Measurements from ENCODE around the gene USP7. TPM values are rescaled to one million over a fixed set of nuclear protein-coding genes. Genes with fewer than 3 reads are reported as not detected.
A peak's percentile ranks its signal among the peaks of the same experiment; 100 is the strongest.

USP7 gene
- 100 to 1,000 TPM; 162 to 166 TPM for total RNA-seq

- Mint-ChIP-seq H3K27me3 (peaks cover 6% of the 10 kb centered on the region), H3K4me1 (peaks cover 41% of the 10 kb centered on the region), H3K4me3 (peak within 1 kb of the TSS; percentile 94), H3K36me3 (ENCODE audit: low read depth) (peaks cover 12% of the 10 kb centered on the region), H3K27ac (peak within 1 kb of the TSS; percentile 92), H3K9me3 (no peaks in the 10 kb centered on the region)
- DNase-seq, result peak; percentile 94
- ChIA-PET POLR2A (interaction anchor here (0.7 to 1.8 kb wide), 13 partner anchors 9 to 129 kb away, joined by 3 to 14 read pairs (median 4); partner anchors contain the start of genes CARHSP1 and HAPSTR1), CTCF (interaction anchor here (1.1 to 1.5 kb wide), 2 partner anchors 28 to 127 kb away, joined by 3 to 5 read pairs; partner anchors contain the start of gene HAPSTR1)
These were observed at the start of gene USP7 for GRCh38 chr16:8963821-8964441. TSS of gene USP7 (minus strand) at chr16:8963906. CDS start at chr16:8963285, 621 bp downstream.

GRCh38 chr16:9013508-9013864, 49.8 kb upstream of the USP7 start:
- no peak overlapping the region for H3K27ac Mint-ChIP-seq

GRCh38 chr16:9012848-9013507, 49.3 kb upstream of the USP7 start:
- CTCF ChIA-PET, result no interaction called here
- Mint-ChIP-seq H3K4me1 (peaks cover 4% of the 10 kb centered on the region), H3K36me3 (ENCODE audit: low read depth) (no peaks in the 10 kb centered on the region), H3K27me3 (peaks cover 5% of the 10 kb centered on the region), H3K4me3 (no peak overlapping the region), H3K27ac (no peak overlapping the region), H3K9me3 (peaks cover 8% of the 10 kb centered on the region)
- DNase-seq, result no peak
- POLR2A ChIA-PET, result no interaction called here

More at GRCh38 chr16:9013508-9013864, 49.8 kb upstream of the USP7 start:
- Mint-ChIP-seq H3K4me1 (peaks cover 4% of the 10 kb centered on the region), H3K9me3 (peaks cover 8% of the 10 kb centered on the region), H3K4me3 (no peak overlapping the region), H3K36me3 (ENCODE audit: low read depth) (no peaks in the 10 kb centered on the region), H3K27me3 (peaks cover 5% of the 10 kb centered on the region)
- POLR2A ChIA-PET, result no interaction called here
- CTCF ChIA-PET, result interaction anchor here (1.1 kb wide), 1 partner anchor 15 kb away, joined by 4 read pairs; no protein-coding TSS in a partner anchor
- DNase-seq, result no peak

GRCh38 chr16:9012330-9012729, 48.6 kb upstream of the USP7 start:
- Mint-ChIP-seq H3K9me3 (peaks cover 8% of the 10 kb centered on the region), H3K27me3 (peaks cover 8% of the 10 kb centered on the region), H3K36me3 (ENCODE audit: low read depth) (no peaks in the 10 kb centered on the region), H3K27ac (no peak overlapping the region), H3K4me1 (peaks cover 4% of the 10 kb centered on the region), H3K4me3 (no peak overlapping the region)
- ChIA-PET POLR2A (no interaction called here), CTCF (no interaction called here)
- DNase-seq, result no peak

- H3K4me3 Mint-ChIP-seq, result no peak overlapping the region
- peaks cover 4% of the 10 kb centered on the region for H3K4me1 Mint-ChIP-seq
- CTCF ChIA-PET, result interaction anchor here (0.5 to 2.7 kb wide), 69 partner anchors 10 to 712 kb away, joined by 3 to 21 read pairs (median 4); partner anchors contain the start of gene HAPSTR1
- peaks cover 2% of the 10 kb centered on the region for H3K9me3 Mint-ChIP-seq
- peak; percentile 73 for DNase-seq
- no peak overlapping the region for H3K27ac Mint-ChIP-seq
- H3K27me3 Mint-ChIP-seq, result peaks cover 14% of the 10 kb centered on the region
- no peaks in the 10 kb centered on the region for H3K36me3 Mint-ChIP-seq (ENCODE audit: low read depth)
- POLR2A ChIA-PET, result interaction anchor here (0.7 to 1.4 kb wide), 3 partner anchors 70 to 212 kb away, joined by 3 read pairs; no protein-coding TSS in a partner anchor
These were observed 45.0 kb upstream of the USP7 start for GRCh38 chr16:9008601-9009260.

- POLR2A ChIA-PET, result no interaction called here
- Mint-ChIP-seq H3K4me3 (no peak overlapping the region), H3K4me1 (peaks cover 4% of the 10 kb centered on the region), H3K27ac (no peak overlapping the region), H3K36me3 (ENCODE audit: low read depth) (no peaks in the 10 kb centered on the region), H3K9me3 (no peaks in the 10 kb centered on the region), H3K27me3 (peaks cover 14% of the 10 kb centered on the region)
- no peak for DNase-seq
- CTCF ChIA-PET, result interaction anchor here (1.2 to 2.0 kb wide), 4 partner anchors 14 to 128 kb away, joined by 4 to 17 read pairs (median 5); no protein-coding TSS in a partner anchor
These were observed 43.6 kb upstream of the USP7 start for GRCh38 chr16:9007177-9007794.

- H3K4me3 Mint-ChIP-seq, result no peak overlapping the region
- ChIA-PET POLR2A (no interaction called here), CTCF (interaction anchor here (1.5 kb wide), 1 partner anchor 10 kb away, joined by 4 read pairs; no protein-coding TSS in a partner anchor)
- peaks cover 11% of the 10 kb centered on the region for H3K27me3 Mint-ChIP-seq
- H3K9me3 Mint-ChIP-seq, result no peaks in the 10 kb centered on the region
- H3K4me1 Mint-ChIP-seq, result peaks cover 6% of the 10 kb centered on the region
- no peak for DNase-seq
- H3K27ac Mint-ChIP-seq, result no peak overlapping the region
- no peaks in the 10 kb centered on the region for H3K36me3 Mint-ChIP-seq (ENCODE audit: low read depth)
These were observed 40.5 kb upstream of the USP7 start for GRCh38 chr16:9004183-9004582.

GRCh38 chr16:9003763-9004162, 40.1 kb upstream of the USP7 start:
- POLR2A ChIA-PET, result interaction anchor here (1.4 kb wide), 1 partner anchor 84 kb away, joined by 3 read pairs; no protein-coding TSS in a partner anchor
- H3K36me3 Mint-ChIP-seq (ENCODE audit: low read depth), result no peaks in the 10 kb centered on the region
- CTCF ChIA-PET, result interaction anchor here (1.5 kb wide), 1 partner anchor 10 kb away, joined by 4 read pairs; no protein-coding TSS in a partner anchor
- H3K27me3 Mint-ChIP-seq, result peaks cover 9% of the 10 kb centered on the region
- no peak overlapping the region for H3K27ac Mint-ChIP-seq
- H3K4me1 Mint-ChIP-seq, result peaks cover 4% of the 10 kb centered on the region
- DNase-seq, result no peak
- no peak overlapping the region for H3K4me3 Mint-ChIP-seq
- no peaks in the 10 kb centered on the region for H3K9me3 Mint-ChIP-seq

GRCh38 chr16:9003322-9003721, 39.6 kb upstream of the USP7 start:
- POLR2A ChIA-PET, result interaction anchor here (1.4 kb wide), 1 partner anchor 83 kb away, joined by 3 read pairs; no protein-coding TSS in a partner anchor
- CTCF ChIA-PET, result interaction anchor here (0.9 to 1.5 kb wide), 2 partner anchors 9 to 47 kb away, joined by 3 to 4 read pairs; no protein-coding TSS in a partner anchor
- no peak for DNase-seq

GRCh38 chr16:9002042-9002441, 38.3 kb upstream of the USP7 start:
- H3K27ac Mint-ChIP-seq, result no peak overlapping the region
- no peaks in the 10 kb centered on the region for H3K36me3 Mint-ChIP-seq (ENCODE audit: low read depth)
- ChIA-PET CTCF (no interaction called here), POLR2A (no interaction called here)
- H3K4me3 Mint-ChIP-seq, result no peak overlapping the region
- peaks cover 2% of the 10 kb centered on the region for H3K4me1 Mint-ChIP-seq
- no peaks in the 10 kb centered on the region for H3K9me3 Mint-ChIP-seq
- peaks cover 3% of the 10 kb centered on the region for H3K27me3 Mint-ChIP-seq
- DNase-seq, result peak; percentile 21

More at GRCh38 chr16:9003322-9003721, 39.6 kb upstream of the USP7 start:
- Mint-ChIP-seq H3K4me1 (peaks cover 2% of the 10 kb centered on the region), H3K4me3 (no peak overlapping the region), H3K27me3 (peaks cover 8% of the 10 kb centered on the region), H3K9me3 (no peaks in the 10 kb centered on the region), H3K36me3 (ENCODE audit: low read depth) (no peaks in the 10 kb centered on the region), H3K27ac (no peak overlapping the region)

GRCh38 chr16:9000664-9001063, 37.0 kb upstream of the USP7 start:
- CTCF ChIA-PET, result no interaction called here
- H3K27ac Mint-ChIP-seq, result no peak overlapping the region
- H3K4me1 Mint-ChIP-seq, result peaks cover 2% of the 10 kb centered on the region
- H3K4me3 Mint-ChIP-seq, result no peak overlapping the region
- H3K9me3 Mint-ChIP-seq, result no peaks in the 10 kb centered on the region
- H3K27me3 Mint-ChIP-seq, result no peaks in the 10 kb centered on the region
- POLR2A ChIA-PET, result no interaction called here
- H3K36me3 Mint-ChIP-seq (ENCODE audit: low read depth), result no peaks in the 10 kb centered on the region
- no peak for DNase-seq

- no peak overlapping the region for H3K4me3 Mint-ChIP-seq
- no peaks in the 10 kb centered on the region for H3K9me3 Mint-ChIP-seq
- no peak for DNase-seq
- H3K27me3 Mint-ChIP-seq, result no peaks in the 10 kb centered on the region
- no peak overlapping the region for H3K27ac Mint-ChIP-seq
- no peaks in the 10 kb centered on the region for H3K36me3 Mint-ChIP-seq (ENCODE audit: low read depth)
- POLR2A ChIA-PET, result no interaction called here
- CTCF ChIA-PET, result interaction anchor here (3.0 kb wide), 1 partner anchor 9 kb away, joined by 17 read pairs; no protein-coding TSS in a partner anchor
- H3K4me1 Mint-ChIP-seq, result peaks cover 2% of the 10 kb centered on the region
These were observed 36.1 kb upstream of the USP7 start for GRCh38 chr16:8999800-9000199.
